Measurements from ENCODE around the gene CCDC85A. TPM values are rescaled to one million over a fixed set of nuclear protein-coding genes. Genes with fewer than 3 reads are reported as not detected.
A peak's percentile ranks its signal among the peaks of the same experiment; 100 is the strongest.

CCDC85A gene
- total and polyA plus RNA-seq, 2 of the 8 experiments (the other 6 are each of a cell fraction or from before 2014, with no cell fraction given), result 0.20 TPM; not detected in 1

DNA sequence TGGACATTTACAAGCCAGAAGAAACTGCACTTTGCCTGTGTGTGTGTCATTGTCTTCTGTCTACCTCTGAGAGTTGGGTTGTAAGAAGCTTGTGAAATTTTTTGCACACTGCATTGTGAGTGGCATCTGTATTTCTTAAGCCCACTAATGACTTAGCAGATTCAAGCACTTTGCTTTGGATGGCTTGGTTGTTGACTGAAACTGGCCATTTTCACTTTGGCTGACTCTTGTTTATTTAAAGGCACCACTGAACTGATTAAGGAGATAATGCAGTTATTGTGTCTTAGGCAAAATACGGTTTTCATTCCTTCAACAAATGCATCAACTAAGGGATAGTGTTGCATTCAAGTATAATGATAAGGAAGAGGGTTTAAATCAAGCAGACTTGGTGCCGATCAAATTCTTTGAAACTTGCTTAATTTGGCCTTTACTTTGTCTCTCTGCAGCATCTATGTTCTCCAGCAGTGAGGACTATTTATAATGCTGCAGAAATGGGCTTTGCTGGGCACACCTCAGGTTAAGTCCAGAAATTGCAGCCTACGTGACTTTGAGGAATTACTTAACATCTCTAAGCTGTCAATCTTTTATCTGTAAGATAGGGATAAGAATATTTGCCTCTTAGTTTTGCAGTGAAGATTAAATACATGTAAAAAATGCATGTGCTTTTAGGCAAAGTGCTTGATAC is 142.0 kb downstream of the CCDC85A start:
- Histone ChIP-seq H3K27me3 (replicated peaks in 1 of 4; ENCODE audit: control insufficient read depth in 3 of 4, extremely low read depth in 1 of 4, insufficient read depth in 3 of 4, low read length in 3 of 4) (no peaks in the 10 kb centered on the region), H3K14ac (ENCODE audit: insufficient read length) (no peak overlapping the region), H3K4me1 (replicated peaks in 1 of 4; ENCODE audit: control insufficient read depth in 3 of 4, insufficient read depth in 4 of 4, low read length in 3 of 4) (no peaks in the 10 kb centered on the region), H3K79me1 (ENCODE audit: low read depth, low read length) (no peaks in the 10 kb centered on the region), H2BK120ac (replicated peaks; ENCODE audit: low read depth, low read length) (no peak overlapping the region), H3K27ac (ENCODE audit: low read depth, low read length) (no peak overlapping the region), H3K23ac (ENCODE audit: insufficient read length) (no peak overlapping the region), H2BK15ac (ENCODE audit: low read length) (no peak overlapping the region), H3K4me3 (ENCODE audit: extremely low read depth in 1 of 4, insufficient read depth in 2 of 4, low read depth in 3 of 4, low read length in 4 of 4) (no peak overlapping the region), H3K4me2 (ENCODE audit: insufficient read depth in 1 of 2, low read depth in 2 of 2, low read length in 2 of 2) (no peak overlapping the region), H3K18ac (ENCODE audit: extremely low read depth, low read length) (no peak overlapping the region), H4K8ac (ENCODE audit: extremely low read depth, insufficient read depth, low read length) (no peak overlapping the region), H3K36me3 (ENCODE audit: control insufficient read depth in 2 of 4, insufficient read depth in 4 of 4, low read length in 3 of 4) (no peaks in the 10 kb centered on the region), H3K4ac (replicated peaks; ENCODE audit: insufficient read length, low read depth, low read length) (no peak overlapping the region), H2BK20ac (ENCODE audit: low read length) (no peak overlapping the region), H2BK12ac (ENCODE audit: low read depth, low read length) (no peak overlapping the region), H2AK5ac (ENCODE audit: low read depth, low read length) (no peak overlapping the region), H3K9ac (replicated peaks in 1 of 4; ENCODE audit: extremely low read depth in 1 of 4, low read depth in 3 of 4, low read length in 3 of 4) (no peak overlapping the region), H3K56ac (replicated peaks; ENCODE audit: insufficient read length, low read depth, low read length) (no peak overlapping the region), H3K23me2 (ENCODE audit: low read depth, low read length) (no peaks in the 10 kb centered on the region), H4K91ac (replicated peaks; ENCODE audit: insufficient read length, low read length) (no peak overlapping the region), H4K20me1 (replicated peaks in 1 of 2; ENCODE audit: control insufficient read depth in 1 of 2, insufficient read depth in 2 of 2, low read length in 2 of 2) (no peaks in the 10 kb centered on the region), H4K5ac (ENCODE audit: insufficient read length, low read depth, low read length) (no peak overlapping the region), H3K9me3 (ENCODE audit: insufficient read depth in 2 of 2, low read depth in 1 of 2, low read length in 1 of 2) (no peaks in the 10 kb centered on the region), H3K79me2 (ENCODE audit: control insufficient read depth in 1 of 2, insufficient read depth in 2 of 2, low read length in 2 of 2) (no peaks in the 10 kb centered on the region), H2BK5ac (ENCODE audit: low read depth, low read length) (no peak overlapping the region), H2AFZ (ENCODE audit: low read length) (no peak overlapping the region)
- CTCF ChIA-PET (ENCODE audit: partially characterized antibody), result no interaction called here
- WGBS, 2 experiments (ENCODE audit: extremely low coverage in 1 of 2, insufficient coverage in 1 of 2, insufficient read length in 1 of 2, insufficient replicate concordance in 2 of 2, low coverage in 1 of 2, low lambda C conversion rate in 2 of 2, missing lambda C conversion rate in 1 of 2), result 91% methylated on average over 3 of the region's 3 CpGs; no CpG with 5 or more reads in 1 of the 2 experiments
- POLR2A ChIA-PET (ENCODE audit: partially characterized antibody), result no interaction called here
- DNase-seq (ENCODE audit: low read depth in 1 of 2, low spot score in 2 of 2) (no peak), FAIRE-seq (peak; percentile 62)
- TF ChIP-seq EP300 (IDR thresholded peaks at IDR 0.05; ENCODE audit: borderline replicate concordance in 1 of 2, low read depth in 2 of 2, low read length in 2 of 2), result no peak
- no peak for TF ChIP-seq CBX5 (IDR thresholded peaks at IDR 0.05; ENCODE audit: low read depth, low read length)
- TF ChIP-seq SAP30 (IDR thresholded peaks at IDR 0.05; ENCODE audit: insufficient read depth, insufficient replicate concordance, low read length), result no peak
- TF ChIP-seq RFX5 (IDR thresholded peaks at IDR 0.05; ENCODE audit: borderline replicate concordance, low read depth, low read length), result no peak
- TF ChIP-seq TEAD4 (IDR thresholded peaks at IDR 0.05; ENCODE audit: low read depth, low read length), result no peak
- no peak for TF ChIP-seq SUZ12 (IDR thresholded peaks at IDR 0.05; ENCODE audit: low read length)
- TF ChIP-seq NRF1 (IDR thresholded peaks at IDR 0.05; ENCODE audit: low read depth, low read length), result no peak
- TF ChIP-seq CREB1 (IDR thresholded peaks at IDR 0.05), result no peak
- no peak for TF ChIP-seq CTCF (IDR thresholded peaks at IDR 0.05; ENCODE audit: control extremely low read depth in 1 of 3, insufficient read depth in 1 of 3, low read depth in 1 of 3, low read length in 3 of 3)
- no peak for TF ChIP-seq SP1 (IDR thresholded peaks at IDR 0.05; ENCODE audit: low read depth, low read length)
- TF ChIP-seq KDM5A (IDR thresholded peaks at IDR 0.05; ENCODE audit: low read length), result no peak

Measured in H1 (cell line).